Measurements from ENCODE around the gene PTPRR. TPM values are rescaled to one million over a fixed set of nuclear protein-coding genes. Genes with fewer than 3 reads are reported as not detected.

PTPRR gene, protein sequence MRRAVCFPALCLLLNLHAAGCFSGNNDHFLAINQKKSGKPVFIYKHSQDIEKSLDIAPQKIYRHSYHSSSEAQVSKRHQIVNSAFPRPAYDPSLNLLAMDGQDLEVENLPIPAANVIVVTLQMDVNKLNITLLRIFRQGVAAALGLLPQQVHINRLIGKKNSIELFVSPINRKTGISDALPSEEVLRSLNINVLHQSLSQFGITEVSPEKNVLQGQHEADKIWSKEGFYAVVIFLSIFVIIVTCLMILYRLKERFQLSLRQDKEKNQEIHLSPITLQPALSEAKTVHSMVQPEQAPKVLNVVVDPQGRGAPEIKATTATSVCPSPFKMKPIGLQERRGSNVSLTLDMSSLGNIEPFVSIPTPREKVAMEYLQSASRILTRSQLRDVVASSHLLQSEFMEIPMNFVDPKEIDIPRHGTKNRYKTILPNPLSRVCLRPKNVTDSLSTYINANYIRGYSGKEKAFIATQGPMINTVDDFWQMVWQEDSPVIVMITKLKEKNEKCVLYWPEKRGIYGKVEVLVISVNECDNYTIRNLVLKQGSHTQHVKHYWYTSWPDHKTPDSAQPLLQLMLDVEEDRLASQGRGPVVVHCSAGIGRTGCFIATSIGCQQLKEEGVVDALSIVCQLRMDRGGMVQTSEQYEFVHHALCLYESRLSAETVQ
- not detected for polyA plus RNA-seq (2012; ENCODE audit: insufficient read length, low read depth)

DNA sequence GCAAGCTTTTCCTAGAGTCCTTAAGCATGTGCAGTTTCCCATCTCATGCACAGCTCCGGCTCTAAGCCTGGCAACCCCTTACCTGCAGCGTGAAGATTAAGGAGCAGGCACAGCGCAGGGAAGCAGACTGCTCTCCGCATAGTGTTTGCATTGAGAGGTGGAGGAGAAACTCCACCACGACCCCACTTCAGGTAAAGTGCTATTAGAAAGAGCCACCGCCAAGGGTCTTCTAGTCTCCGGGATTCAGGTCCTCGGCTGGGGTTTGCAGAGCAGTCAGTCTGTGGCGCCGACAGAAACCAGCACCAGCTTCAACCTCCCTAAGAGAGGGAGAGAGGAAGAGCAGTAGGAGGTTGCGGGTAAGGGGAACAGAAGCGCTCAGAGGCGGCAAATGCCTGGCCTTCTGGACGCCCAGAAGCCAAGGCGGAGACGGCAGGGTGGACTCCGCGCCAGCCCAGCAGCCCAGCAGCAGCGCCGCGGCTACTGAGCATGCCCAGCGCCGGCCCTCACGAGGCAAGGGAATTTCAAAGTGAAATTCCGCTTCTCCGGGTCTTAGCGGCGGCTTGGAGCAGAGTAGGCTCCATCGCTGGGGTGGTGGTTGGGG is at the start of gene PTPRR:
TSS of gene PTPRR (minus strand) at position 488 of the 601 bp plus-strand sequence. CDS start at position 140, 348 bp downstream.
- no peak for TF ChIP-seq FOXP2 (optimal IDR thresholded peaks at IDR 0.05; ENCODE audit: borderline replicate concordance, extremely low read depth, extremely low read length, insufficient read depth)
- TF ChIP-seq, protein P1, sequence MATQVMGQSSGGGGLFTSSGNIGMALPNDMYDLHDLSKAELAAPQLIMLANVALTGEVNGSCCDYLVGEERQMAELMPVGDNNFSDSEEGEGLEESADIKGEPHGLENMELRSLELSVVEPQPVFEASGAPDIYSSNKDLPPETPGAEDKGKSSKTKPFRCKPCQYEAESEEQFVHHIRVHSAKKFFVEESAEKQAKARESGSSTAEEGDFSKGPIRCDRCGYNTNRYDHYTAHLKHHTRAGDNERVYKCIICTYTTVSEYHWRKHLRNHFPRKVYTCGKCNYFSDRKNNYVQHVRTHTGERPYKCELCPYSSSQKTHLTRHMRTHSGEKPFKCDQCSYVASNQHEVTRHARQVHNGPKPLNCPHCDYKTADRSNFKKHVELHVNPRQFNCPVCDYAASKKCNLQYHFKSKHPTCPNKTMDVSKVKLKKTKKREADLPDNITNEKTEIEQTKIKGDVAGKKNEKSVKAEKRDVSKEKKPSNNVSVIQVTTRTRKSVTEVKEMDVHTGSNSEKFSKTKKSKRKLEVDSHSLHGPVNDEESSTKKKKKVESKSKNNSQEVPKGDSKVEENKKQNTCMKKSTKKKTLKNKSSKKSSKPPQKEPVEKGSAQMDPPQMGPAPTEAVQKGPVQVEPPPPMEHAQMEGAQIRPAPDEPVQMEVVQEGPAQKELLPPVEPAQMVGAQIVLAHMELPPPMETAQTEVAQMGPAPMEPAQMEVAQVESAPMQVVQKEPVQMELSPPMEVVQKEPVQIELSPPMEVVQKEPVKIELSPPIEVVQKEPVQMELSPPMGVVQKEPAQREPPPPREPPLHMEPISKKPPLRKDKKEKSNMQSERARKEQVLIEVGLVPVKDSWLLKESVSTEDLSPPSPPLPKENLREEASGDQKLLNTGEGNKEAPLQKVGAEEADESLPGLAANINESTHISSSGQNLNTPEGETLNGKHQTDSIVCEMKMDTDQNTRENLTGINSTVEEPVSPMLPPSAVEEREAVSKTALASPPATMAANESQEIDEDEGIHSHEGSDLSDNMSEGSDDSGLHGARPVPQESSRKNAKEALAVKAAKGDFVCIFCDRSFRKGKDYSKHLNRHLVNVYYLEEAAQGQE (IDR thresholded peaks at IDR 0.05; ENCODE audit: insufficient read depth in 1 of 2, low read depth in 2 of 2, low read length in 2 of 2): no peak
- TF ChIP-seq TAF1 (IDR thresholded peaks at IDR 0.05; ENCODE audit: borderline replicate concordance, insufficient read depth, low read length): no peak
- no peak for TF ChIP-seq POLR2AphosphoS5 (IDR thresholded peaks at IDR 0.05; ENCODE audit: low read depth, low read length)
- TF ChIP-seq SIN3A (IDR thresholded peaks at IDR 0.05; ENCODE audit: borderline replicate concordance, insufficient read depth, low read length): no peak

DNA sequence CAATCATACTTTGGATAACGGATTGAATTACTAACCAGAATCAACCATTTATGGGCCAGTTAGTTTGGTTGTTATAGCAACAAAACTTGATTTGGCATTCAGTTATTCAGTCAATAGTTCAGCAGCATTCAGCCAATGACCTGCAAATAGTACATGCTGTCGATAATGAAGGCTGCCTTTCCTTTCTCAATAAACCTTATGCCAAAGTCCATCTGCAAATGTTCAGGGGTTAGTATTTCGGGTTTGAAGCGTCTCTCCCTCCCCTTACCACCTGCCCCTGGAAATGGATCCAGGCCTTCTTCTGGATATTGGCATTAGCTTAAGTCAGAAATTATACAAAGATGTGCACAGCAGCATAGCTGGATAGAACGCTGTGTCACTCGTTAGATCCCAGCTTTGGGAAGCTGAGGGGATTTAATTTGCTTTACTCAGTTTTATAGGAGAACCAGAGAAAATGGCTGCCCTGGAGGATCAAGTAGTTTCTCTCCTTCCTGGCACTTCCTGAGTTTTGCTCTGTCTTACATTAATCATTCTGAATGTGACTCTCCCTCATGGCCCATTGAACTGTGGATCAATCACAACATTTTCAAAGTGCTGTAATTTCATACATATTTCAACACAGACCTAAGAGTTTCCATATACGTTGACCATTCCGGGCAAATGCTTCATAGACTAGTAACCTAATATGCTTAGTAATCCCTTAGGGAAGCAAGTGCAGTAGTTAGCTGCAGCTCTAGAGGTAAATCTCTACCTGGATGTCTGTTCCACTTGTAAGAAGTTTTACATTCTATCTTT is 46.7 kb upstream of the PTPRR start:
- TF ChIP-seq, protein P1 (IDR thresholded peaks at IDR 0.05; ENCODE audit: insufficient read depth in 1 of 2, low read depth in 2 of 2, low read length in 2 of 2): no peak
- no peak for TF ChIP-seq FOXP2 (optimal IDR thresholded peaks at IDR 0.05; ENCODE audit: borderline replicate concordance, extremely low read depth, extremely low read length, insufficient read depth)
- no peak for TF ChIP-seq POLR2AphosphoS5 (IDR thresholded peaks at IDR 0.05; ENCODE audit: low read depth, low read length)
- TF ChIP-seq TAF1 (IDR thresholded peaks at IDR 0.05; ENCODE audit: borderline replicate concordance, insufficient read depth, low read length): no peak
- no peak for TF ChIP-seq SIN3A (IDR thresholded peaks at IDR 0.05; ENCODE audit: borderline replicate concordance, insufficient read depth, low read length)

DNA sequence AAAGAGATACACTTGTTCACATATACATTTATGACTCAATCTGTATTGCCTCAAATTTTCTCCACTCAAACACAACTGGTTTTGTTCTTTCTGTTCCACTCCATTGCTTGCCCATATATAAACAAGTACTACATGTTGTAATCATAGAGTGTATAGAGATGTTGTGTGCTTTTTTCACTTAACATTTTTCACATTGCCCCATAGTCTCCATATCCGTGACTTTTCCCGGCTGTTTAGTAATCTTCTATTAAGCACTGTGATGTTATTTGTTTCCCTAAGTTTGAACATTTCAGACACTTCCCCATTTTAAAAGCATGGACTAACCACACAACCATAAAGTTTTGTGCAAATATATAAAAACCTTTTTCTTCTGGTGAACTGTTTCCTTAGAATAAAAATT is 45.5 kb upstream of the PTPRR start:
- no peak for TF ChIP-seq FOXP2 (optimal IDR thresholded peaks at IDR 0.05; ENCODE audit: borderline replicate concordance, extremely low read depth, extremely low read length, insufficient read depth)
- no peak for TF ChIP-seq SIN3A (IDR thresholded peaks at IDR 0.05; ENCODE audit: borderline replicate concordance, insufficient read depth, low read length)
- TF ChIP-seq TAF1 (IDR thresholded peaks at IDR 0.05; ENCODE audit: borderline replicate concordance, insufficient read depth, low read length): no peak
- TF ChIP-seq POLR2AphosphoS5 (IDR thresholded peaks at IDR 0.05; ENCODE audit: low read depth, low read length): no peak

DNA sequence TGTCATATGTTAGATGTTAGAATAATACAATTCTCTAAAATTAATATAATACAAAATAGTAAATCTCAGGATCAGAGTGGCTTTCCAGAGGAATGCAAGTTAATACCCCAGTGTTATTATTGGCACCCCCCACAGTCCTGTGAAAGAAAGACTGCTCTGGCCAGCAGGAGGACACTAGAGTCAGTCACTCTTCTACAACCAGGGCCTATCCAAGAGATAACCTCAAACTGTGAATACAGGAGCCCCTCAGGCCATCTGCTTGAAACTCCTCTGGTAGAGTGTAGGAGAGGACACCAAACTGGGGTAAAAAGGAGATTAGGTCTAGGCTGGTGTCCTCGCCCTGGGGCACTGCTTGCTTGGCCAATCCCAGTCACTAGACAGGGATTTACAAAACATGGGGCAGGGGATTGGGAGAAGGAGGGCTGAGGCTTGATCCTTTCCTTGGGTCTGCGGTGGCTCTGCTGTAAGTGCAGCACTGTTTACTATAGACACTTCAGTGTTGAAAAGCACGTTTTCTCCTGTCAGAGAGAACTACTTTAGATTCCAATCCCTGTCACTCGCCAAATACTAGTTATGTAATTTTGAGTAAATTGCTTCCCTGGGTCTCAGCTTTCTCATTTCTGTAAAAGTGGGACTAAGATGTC is 44.5 kb upstream of the PTPRR start:
- TF ChIP-seq SIN3A (IDR thresholded peaks at IDR 0.05; ENCODE audit: borderline replicate concordance, insufficient read depth, low read length) (no peak), FOXP2 (optimal IDR thresholded peaks at IDR 0.05; ENCODE audit: borderline replicate concordance, extremely low read depth, extremely low read length, insufficient read depth) (no peak), POLR2AphosphoS5 (IDR thresholded peaks at IDR 0.05; ENCODE audit: low read depth, low read length) (no peak), TAF1 (IDR thresholded peaks at IDR 0.05; ENCODE audit: borderline replicate concordance, insufficient read depth, low read length) (no peak)
- TF ChIP-seq, protein P1 (IDR thresholded peaks at IDR 0.05; ENCODE audit: insufficient read depth in 1 of 2, low read depth in 2 of 2, low read length in 2 of 2): no peak
